Measurements from ENCODE around the gene PRLHR.

GRCh38 chr10:118633786-118634185, 38.3 kb upstream of the PRLHR start:
- TF ChIP-seq CTCF (IDR thresholded peaks at IDR 0.05) = no peak
- TF ChIP-seq ZFX (IDR thresholded peaks at IDR 0.05; ENCODE audit: borderline replicate concordance) = no peak

Data from 22Rv1 (cell line).